IMR-90 (cell line): ENCODE measurements around the gene RGMA. TPM values are rescaled to one million over a fixed set of nuclear protein-coding genes. Genes with fewer than 3 reads are reported as not detected.

Experiments
- ATAC-seq: fragments of 200-7000 bp; cut with Tn5 transposase; 2 replicates; pipeline ENCODE4 v1.9.1; 2020; ENCODE audit warnings: low read depth, mild to moderate bottlenecking, moderate library complexity
- BruUV-seq: library from RNA; stranded (reverse); fragments of 400-500 nt; replicated peaks from 2 replicates; lab custom pipeline; 2021; lab: Mats Ljungman, UMichigan
- CTCF ChIA-PET: fragments of 300-600 bp; formaldehyde crosslinking; extraction: SDS; loops from one replicate; lab custom pipeline; 2021; ENCODE audit warnings: antibody characterized with exemption; lab: Yijun Ruan, JAX
- POLR2A ChIA-PET: fragments of 300-600 bp; sonication (Branson Sonifier 250); formaldehyde crosslinking; loops from one replicate; lab custom pipeline; 2022; ENCODE audit warnings: antibody characterized with exemption; ENCODE audit not compliant: unreplicated experiment; lab: Charles Lee
- DNase-seq: peaks from one replicate; pipeline ENCODE4 v3.0.0; 2013
- H2AFZ ChIP-seq: replicated peaks from 2 replicates; pipeline ENCODE3; 2013; ENCODE audit warnings: low read length, mild to moderate bottlenecking; ENCODE audit not compliant: poor library complexity
- H2AK5ac ChIP-seq: 2 replicates; pipeline ENCODE4 v1.6.1; 2013; ENCODE audit warnings: low read depth, low read length, inconsistent platforms
- H2AK9ac ChIP-seq: replicated peaks from 2 replicates; pipeline ENCODE3; 2013; ENCODE audit warnings: mild to moderate bottlenecking, low read depth, low read length, moderate library complexity; ENCODE audit not compliant: poor library complexity
- H2BK120ac ChIP-seq: 2 replicates; pipeline ENCODE4 v1.6.1; 2013; ENCODE audit warnings: low read depth, low read length, inconsistent platforms
- H2BK15ac ChIP-seq: 3 replicates; pipeline ENCODE4 v1.6.1; 2013; ENCODE audit warnings: low read depth, low read length, inconsistent platforms
- H2BK20ac ChIP-seq: 2 replicates; pipeline ENCODE4 v1.6.1; 2013; ENCODE audit warnings: low read depth, mild to moderate bottlenecking, inconsistent platforms, low read length, moderate library complexity
- H2BK5ac ChIP-seq: 2 replicates; pipeline ENCODE4 v1.6.1; 2013; ENCODE audit warnings: mild to moderate bottlenecking, low read depth, low read length, inconsistent platforms; ENCODE audit not compliant: poor library complexity, severe bottlenecking
- H3K14ac ChIP-seq: replicated peaks from 2 replicates; pipeline ENCODE4 v1.6.1; 2013; ENCODE audit warnings: low read depth, low read length, inconsistent platforms
- H3K18ac ChIP-seq: 2 replicates; pipeline ENCODE4 v1.6.1; 2013; ENCODE audit warnings: low read depth, low read length, control low read depth
- H3K23ac ChIP-seq: 2 replicates; pipeline ENCODE4 v1.6.1; 2013; ENCODE audit warnings: low read depth, low read length, inconsistent platforms
- H3K27ac ChIP-seq: 2 replicates; pipeline ENCODE4 v1.5.1; 2013; ENCODE audit warnings: mild to moderate bottlenecking, control low read depth, low read length; ENCODE audit not compliant: insufficient read depth
- H3K27me3 ChIP-seq: 2 replicates; pipeline ENCODE4 v1.6.1; 2013; ENCODE audit warnings: low read length; ENCODE audit not compliant: control insufficient read depth, insufficient read depth
- H3K36me3 ChIP-seq: 2 replicates; pipeline ENCODE4 v1.6.1; 2013; ENCODE audit warnings: low read length, mixed read lengths; ENCODE audit not compliant: control insufficient read depth, insufficient read depth
- H3K4ac ChIP-seq: 2 replicates; pipeline ENCODE4 v1.6.1; 2013; ENCODE audit warnings: low read depth, low read length, inconsistent platforms
- H3K4me1 ChIP-seq: 2 replicates; pipeline ENCODE4 v1.6.1; 2013; ENCODE audit warnings: low read length, mixed read lengths; ENCODE audit not compliant: control insufficient read depth, insufficient read depth
- H3K4me2 ChIP-seq: 2 replicates; pipeline ENCODE4 v1.6.1; 2013; ENCODE audit warnings: low read depth, mild to moderate bottlenecking, control low read depth, low read length, moderate library complexity
- H3K4me3 ChIP-seq: 2 replicates; pipeline ENCODE4 v1.5.1; 2013; ENCODE audit warnings: low read depth, mild to moderate bottlenecking, control low read depth, low read length, moderate library complexity; ENCODE audit not compliant: insufficient read depth
- H3K56ac ChIP-seq: 2 replicates; pipeline ENCODE4 v1.6.1; 2013; ENCODE audit warnings: low read length, inconsistent platforms; ENCODE audit not compliant: insufficient read depth; ENCODE audit errors: extremely low read depth
- H3K79me1 ChIP-seq, 2 experiments: 2 replicates each; pipeline ENCODE4 v1.6.1; 2013; ENCODE audit warnings: low read length in 2 of 2, inconsistent platforms in 1 of 2, low read depth in 1 of 2
- H3K9ac ChIP-seq: 2 replicates; pipeline ENCODE4 v1.6.1; 2013; ENCODE audit warnings: low read depth, low read length, control low read depth
- H3K9me1 ChIP-seq: 2 replicates; pipeline ENCODE4 v1.6.1; 2013; ENCODE audit warnings: low read length, inconsistent platforms; ENCODE audit not compliant: insufficient read depth
- H3K9me3 ChIP-seq: 2 replicates; pipeline ENCODE4 v1.6.1; 2013; ENCODE audit warnings: low read length; ENCODE audit not compliant: control insufficient read depth, insufficient read depth
- H4K20me1 ChIP-seq: 2 replicates; pipeline ENCODE4 v1.6.1; 2013; ENCODE audit warnings: low read length, inconsistent platforms; ENCODE audit not compliant: insufficient read depth
- H4K5ac ChIP-seq: 2 replicates; pipeline ENCODE4 v1.6.1; 2013; ENCODE audit warnings: mild to moderate bottlenecking, low read depth, low read length, control low read depth
- H4K8ac ChIP-seq, 2 experiments: 2 replicates each; pipeline ENCODE4 v1.6.1; 2013; ENCODE audit warnings: low read depth in 2 of 2, low read length in 2 of 2, control low read depth in 1 of 2, inconsistent platforms in 1 of 2
- H4K91ac ChIP-seq: 2 replicates; pipeline ENCODE4 v1.6.1; 2013; ENCODE audit warnings: low read depth, low read length, inconsistent platforms; ENCODE audit not compliant: insufficient read depth
- BHLHE40 ChIP-seq: fragments of 150-350 bp; IDR thresholded peaks from 2 replicates; pipeline ENCODE4 v1.6.1; 2016; ENCODE audit warnings: mild to moderate bottlenecking, low read depth, low read length
- CEBPB ChIP-seq: IDR thresholded peaks from 2 replicates; pipeline ENCODE4 v1.6.1; 2012; ENCODE audit warnings: low read depth, low read length, improper control_type of control experiment
- CHD1 ChIP-seq: IDR thresholded peaks from 2 replicates; pipeline ENCODE4 v1.6.1; 2012; ENCODE audit warnings: low read depth, low read length, improper control_type of control experiment
- CTCF ChIP-seq: conservative IDR thresholded peaks from 2 replicates; pipeline ENCODE4 v1.5.1; 2012; ENCODE audit warnings: mild to moderate bottlenecking, low read depth, low read length, improper control_type of control experiment
- ELK1 ChIP-seq: fragments of 150-350 bp; IDR thresholded peaks from 2 replicates; pipeline ENCODE4 v1.6.1; 2016; ENCODE audit warnings: low read depth, mild to moderate bottlenecking, low read length, moderate library complexity, borderline replicate concordance
- FOS ChIP-seq: fragments of 150-350 bp; IDR thresholded peaks from 2 replicates; pipeline ENCODE4 v1.6.1; 2016; ENCODE audit warnings: low read depth, low read length
- MAFK ChIP-seq: IDR thresholded peaks from 2 replicates; pipeline ENCODE4 v1.6.1; 2012; ENCODE audit warnings: low read depth, low read length, improper control_type of control experiment
- MAZ ChIP-seq: IDR thresholded peaks from 2 replicates; pipeline ENCODE4 v1.6.1; 2012; ENCODE audit warnings: low read depth, mild to moderate bottlenecking, low read length, improper control_type of control experiment, moderate library complexity, borderline replicate concordance
- MXI1 ChIP-seq: IDR thresholded peaks from 2 replicates; pipeline ENCODE4 v1.6.1; 2012; ENCODE audit warnings: low read depth, mild to moderate bottlenecking, low read length, moderate library complexity, borderline replicate concordance
- NFE2L2 ChIP-seq: fragments of 150-350 bp; IDR thresholded peaks from 2 replicates; pipeline ENCODE4 v1.6.1; 2016; ENCODE audit warnings: low read depth, mild to moderate bottlenecking, low read length
- POLR2A ChIP-seq: IDR thresholded peaks from 2 replicates; pipeline ENCODE4 v1.6.1; 2012; ENCODE audit warnings: mild to moderate bottlenecking, low read depth, low read length
- RAD21 ChIP-seq: IDR thresholded peaks from 2 replicates; pipeline ENCODE4 v1.6.1; 2012; ENCODE audit warnings: low read length, improper control_type of control experiment
- RCOR1 ChIP-seq: IDR thresholded peaks from 2 replicates; pipeline ENCODE4 v1.6.1; 2012; ENCODE audit warnings: mild to moderate bottlenecking, low read length, improper control_type of control experiment; ENCODE audit not compliant: insufficient replicate concordance
- RFX5 ChIP-seq: IDR thresholded peaks from 2 replicates; pipeline ENCODE4 v1.8.0; 2012; ENCODE audit warnings: low read depth, mild to moderate bottlenecking, low read length, moderate library complexity
- SMC3 ChIP-seq: fragments of 150-350 bp; IDR thresholded peaks from 2 replicates; pipeline ENCODE4 v1.6.1; 2016; ENCODE audit warnings: low read depth, mild to moderate bottlenecking, antibody characterized with exemption, low read length, moderate library complexity
- USF2 ChIP-seq: fragments of 150-350 bp; IDR thresholded peaks from 2 replicates; pipeline ENCODE4 v1.6.1; 2017; ENCODE audit warnings: mild to moderate bottlenecking, antibody characterized with exemption, low read length, low read depth
- WGBS, 2 experiments: methylation state at CpG; one replicate each; pipeline versions ENCODE4 v1.1.5 to v1.1.7; 2013; ENCODE audit warnings: missing lambda C conversion rate in 2 of 2; ENCODE audit not compliant: insufficient read length in 1 of 2; ENCODE audit errors: extremely low coverage in 2 of 2; 5-methylcytosine and 5-hydroxymethylcytosine counted together
- dilution Hi-C: fragments of 300-500 bp; cut with HindIII; formaldehyde crosslinking; loops from one replicate; pipeline ENCODE4 v1.14.3; 2018; ENCODE audit warnings: low sequenced_read_pairs; ENCODE audit not compliant: unreplicated experiment
- in situ Hi-C: fragments of 300-500 bp; cut with MboI; formaldehyde crosslinking; loops from 3 replicates; pipeline ENCODE4 v1.14.3; 2019; ENCODE audit warnings: low sequenced_read_pairs, inconsistent platforms, mixed read lengths
- intact Hi-C: fragments of 100-400 bp; cut with micrococcal nuclease; formaldehyde crosslinking; loops from 2 replicates; pipeline ENCODE4 v1.10.0; 2022
- polyA plus RNA-seq, 3 experiments: library from polyadenylated mRNA; depleted of rRNA; stranded (reverse); fragments of >200 nt; gene quantifications; 2 replicates each; pipeline ENCODE4 v1.2.3, GENCODE V29; 2012; ENCODE audit warnings: low replicate concordance in 1 of 3
- total RNA-seq: library from RNA; depleted of rRNA; stranded (reverse); fragments of >200 nt; gene quantifications from 2 replicates; pipeline ENCODE4 v1.2.3, GENCODE V29; 2012

RGMA gene
- total and polyA plus RNA-seq, 2 of the 4 experiments (the other 2 are of a cell fraction) = 0.18 to 0.26 TPM

- H3K9ac ChIP-seq = no peak overlapping the region; the same call in 1 of the 2 replicates
- H2AK5ac ChIP-seq = no peak overlapping the region
- peaks cover 46% of the 10 kb centered on the region for H3K27me3 ChIP-seq
- no peak overlapping the region for H3K4ac ChIP-seq
- peak; percentile 16; the same call in 1 of the 2 replicates for ATAC-seq
- ChIA-PET CTCF (interaction anchor here (1.6 kb wide), 1 partner anchor 1048 kb away, joined by 3 read pairs; no protein-coding TSS in a partner anchor), POLR2A (interaction anchor here (0.6 kb wide), 1 partner anchor 1065 kb away, joined by 3 read pairs; no protein-coding TSS in a partner anchor)
- H4K8ac ChIP-seq = no peak overlapping the region
- H2BK15ac ChIP-seq = no peak overlapping the region
- no peak overlapping the region for H4K5ac ChIP-seq
- no peak overlapping the region for H2AK9ac ChIP-seq
- intact Hi-C loops (loop anchor here (2.0 kb wide), 1 partner anchor 41 kb away; no protein-coding TSS in a partner anchor), in situ Hi-C loops (no loop called here), dilution Hi-C loops (no loop called here)
- peak overlapping the region; percentile 79 for H2AFZ ChIP-seq
- no peaks in the 10 kb centered on the region for H3K36me3 ChIP-seq
- no peak overlapping the region for H4K91ac ChIP-seq
- no peaks in the 10 kb centered on the region for H3K79me1 ChIP-seq
- H3K4me1 ChIP-seq = no peaks in the 10 kb centered on the region; the same call in 1 of the 2 replicates
- peak overlapping the region; percentile 95 for H3K4me2 ChIP-seq
- H4K20me1 ChIP-seq = no peaks in the 10 kb centered on the region
- TF ChIP-seq RCOR1 = no peak
- TF ChIP-seq MAZ = no peak
- no peak for TF ChIP-seq CHD1
- no peak for TF ChIP-seq FOS
- TF ChIP-seq NFE2L2 = no peak
- no peak for TF ChIP-seq USF2
- TF ChIP-seq RFX5 = no peak
- no peak for TF ChIP-seq RAD21
- TF ChIP-seq POLR2A = no peak
- TF ChIP-seq ELK1 = no peak
- TF ChIP-seq BHLHE40 = no peak
- no peak for TF ChIP-seq MAFK
- TF ChIP-seq MXI1 = no peak
- TF ChIP-seq SMC3 = no peak
- no peak for TF ChIP-seq CTCF
- TF ChIP-seq CEBPB = no peak
- no peak overlapping the region for H3K56ac ChIP-seq
- BruUV-seq = no TSS peak
- WGBS, 2 experiments = 0% methylated on average over 1 of the region's 10 CpGs; no CpG with 5 or more reads in 1 of the 2 experiments
- no peak overlapping the region for H2BK5ac ChIP-seq
- no peak overlapping the region; the same call in 1 of the 2 replicates for H3K18ac ChIP-seq
- no peak overlapping the region for H3K23ac ChIP-seq
- no peak overlapping the region for H3K27ac ChIP-seq
- no peak overlapping the region for H2BK120ac ChIP-seq
- H3K9me1 ChIP-seq = no peaks in the 10 kb centered on the region
- H3K4me3 ChIP-seq = peak overlapping the region; percentile 56; the same call in 1 of the 2 replicates
- no peak overlapping the region for H3K14ac ChIP-seq
- peak; percentile 14 for DNase-seq
- H2BK20ac ChIP-seq = no peak overlapping the region
- no peaks in the 10 kb centered on the region for H3K9me3 ChIP-seq
Measured at GRCh38 chr15:93072011-93072410, 17.0 kb downstream of the RGMA start.
